Measurements from ENCODE around the gene KAT6B. TPM values are rescaled to one million over a fixed set of nuclear protein-coding genes. Genes with fewer than 3 reads are reported as not detected.

KAT6B gene
- total RNA-seq, 4 donors from 2014 or later = 29.1 to 159 (median 61.2) TPM

DNA sequence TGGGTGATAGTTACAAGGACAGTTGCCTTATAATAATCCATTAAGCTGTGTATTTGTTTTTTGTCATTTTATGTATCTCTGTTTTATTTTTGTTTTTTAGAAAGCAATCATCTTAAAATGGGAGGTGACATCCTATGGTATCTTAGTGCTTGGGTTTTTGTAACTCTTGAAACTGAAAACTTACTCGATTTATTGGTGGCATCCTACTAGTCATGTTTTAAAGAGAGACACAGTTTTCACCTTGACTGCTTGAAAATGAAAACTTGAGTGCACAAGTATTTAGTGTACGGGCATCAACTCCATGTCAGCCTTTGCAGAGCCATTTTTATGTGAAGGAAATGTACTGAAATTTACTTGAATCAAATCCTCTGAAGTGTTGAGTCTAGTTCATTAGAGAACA is 181.2 kb downstream of the KAT6B start:
- Histone ChIP-seq H3K4me3 (no peak overlapping the region), H3K9me3 (no peaks in the 10 kb centered on the region), H3K36me3 (no peaks in the 10 kb centered on the region), H3K27ac (no peak overlapping the region), H3K27me3 (no peaks in the 10 kb centered on the region), H3K4me1 (no peaks in the 10 kb centered on the region)
- intact Hi-C loops (cut with DNase I; ENCODE audit: low total_unique reads) = no loop called here
- TF ChIP-seq CTCF (IDR thresholded peaks at IDR 0.05) = no peak
- TF ChIP-seq POLR2A (IDR thresholded peaks at IDR 0.05) = no peak
- DNase-seq = no peak

DNA sequence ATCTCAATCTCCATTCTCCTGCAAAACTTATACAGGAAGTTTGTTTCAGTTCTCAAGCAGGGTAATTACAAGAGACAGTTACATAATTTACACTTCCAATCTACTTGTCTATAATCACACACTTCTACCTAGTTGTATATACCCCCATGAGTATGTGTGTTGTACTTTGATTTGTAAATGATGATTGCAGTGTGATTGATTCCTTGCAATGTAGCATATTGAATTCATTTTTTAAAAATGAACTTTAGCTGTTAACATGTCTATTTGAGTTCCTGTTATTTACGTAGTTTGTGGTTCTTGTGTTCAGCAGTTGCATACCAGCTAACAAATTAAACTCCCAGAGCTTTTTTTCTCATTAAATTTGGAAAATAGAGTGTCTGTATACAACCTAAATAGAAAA is 182.6 kb downstream of the KAT6B start:
- intact Hi-C loops (cut with DNase I; ENCODE audit: low total_unique reads) = no loop called here
- TF ChIP-seq POLR2A (IDR thresholded peaks at IDR 0.05) = no peak
- TF ChIP-seq CTCF (IDR thresholded peaks at IDR 0.05) = no peak
- DNase-seq = no peak
- no peak overlapping the region for H3K4me3 ChIP-seq
- peaks cover 0 to 4% of the 10 kb centered on the region in 2 donors for H3K4me1 ChIP-seq
- H3K27me3 ChIP-seq = no peaks in the 10 kb centered on the region
- H3K9me3 ChIP-seq = no peaks in the 10 kb centered on the region
- H3K27ac ChIP-seq = no peak overlapping the region
- H3K36me3 ChIP-seq = no peaks in the 10 kb centered on the region

DNA sequence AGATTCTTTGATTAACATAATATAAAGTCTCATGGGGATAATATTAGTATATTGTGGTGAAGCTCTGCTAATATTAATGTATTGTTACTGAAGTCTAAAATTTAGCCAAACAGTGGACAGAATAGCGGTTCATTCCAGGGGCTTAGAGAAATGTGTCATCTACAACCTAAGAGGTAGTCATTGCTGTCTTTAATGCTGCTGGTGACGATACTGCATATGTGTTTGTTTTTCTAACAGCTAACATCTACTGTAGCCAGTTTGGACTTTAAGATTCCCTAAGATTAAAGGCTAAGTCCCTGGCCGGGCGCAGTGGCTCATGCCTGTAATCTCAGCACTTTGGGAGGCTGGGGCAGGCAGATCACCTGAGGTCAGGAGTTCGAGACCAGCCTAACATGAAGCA is 183.0 kb downstream of the KAT6B start:
- H3K4me1 ChIP-seq = peaks cover 0 to 4% of the 10 kb centered on the region in 2 donors

DNA sequence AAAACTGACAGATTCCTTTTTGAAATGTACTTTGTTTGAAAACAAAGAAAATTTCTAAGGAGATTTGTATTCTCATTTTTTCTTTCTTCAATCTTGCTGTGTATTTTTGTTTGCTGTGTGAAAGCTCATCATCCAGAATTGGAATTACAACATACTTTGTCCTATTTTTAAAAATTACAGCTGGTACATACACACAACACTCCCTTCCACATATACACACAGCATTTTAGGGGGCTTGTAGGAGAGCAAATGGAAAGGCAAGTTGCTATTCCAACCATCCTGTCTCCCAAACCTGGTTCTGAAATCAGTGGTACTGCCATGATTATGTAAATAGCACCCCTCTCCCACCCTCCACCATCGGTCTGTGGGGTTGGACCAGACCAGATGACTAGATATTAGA is 184.0 kb downstream of the KAT6B start:
- TF ChIP-seq POLR2A (IDR thresholded peaks at IDR 0.05) (no peak), CTCF (IDR thresholded peaks at IDR 0.05) (no peak)
- Histone ChIP-seq H3K4me1 (peaks cover 0 to 4% of the 10 kb centered on the region in 2 donors), H3K27me3 (no peaks in the 10 kb centered on the region), H3K9me3 (no peaks in the 10 kb centered on the region), H3K27ac (no peak overlapping the region), H3K36me3 (no peaks in the 10 kb centered on the region), H3K4me3 (no peak overlapping the region)
- intact Hi-C loops (cut with DNase I; ENCODE audit: low total_unique reads) = no loop called here
- DNase-seq = no peak

More for the DNA sequence above, 183.0 kb downstream of the KAT6B start:
- intact Hi-C loops (cut with DNase I; ENCODE audit: low total_unique reads) = no loop called here
- Histone ChIP-seq H3K36me3 (no peaks in the 10 kb centered on the region), H3K4me3 (no peak overlapping the region), H3K27me3 (no peaks in the 10 kb centered on the region), H3K27ac (no peak overlapping the region), H3K9me3 (no peaks in the 10 kb centered on the region)
- DNase-seq = no peak
- TF ChIP-seq CTCF (IDR thresholded peaks at IDR 0.05) (no peak), POLR2A (IDR thresholded peaks at IDR 0.05) (no peak)

DNA sequence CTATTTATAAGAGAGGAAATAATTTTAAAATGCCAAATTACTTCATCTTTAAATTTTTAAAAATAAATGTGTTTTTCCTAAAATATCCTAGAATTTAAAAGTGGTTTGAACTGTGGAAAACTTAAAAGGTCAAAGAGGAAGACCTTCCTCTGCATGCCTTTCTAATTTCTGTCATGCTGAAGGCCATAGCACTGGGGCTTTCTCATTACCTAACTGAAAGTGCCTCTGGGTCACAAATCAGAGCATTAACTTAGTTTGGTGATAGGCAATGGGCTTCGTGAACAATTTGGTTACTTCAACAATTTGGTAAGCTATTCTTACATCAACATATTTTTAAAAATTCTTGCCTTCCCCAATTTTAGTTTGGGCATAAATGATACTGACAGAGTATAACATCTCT is 184.8 kb downstream of the KAT6B start:
- no peak for DNase-seq
- peaks cover 0 to 4% of the 10 kb centered on the region in 2 donors for H3K4me1 ChIP-seq
- no peak for TF ChIP-seq POLR2A (IDR thresholded peaks at IDR 0.05)
- no peak for TF ChIP-seq CTCF (IDR thresholded peaks at IDR 0.05)
- no peaks in the 10 kb centered on the region for H3K27me3 ChIP-seq
- no peaks in the 10 kb centered on the region for H3K36me3 ChIP-seq
- no peak overlapping the region for H3K27ac ChIP-seq
- H3K9me3 ChIP-seq = no peaks in the 10 kb centered on the region
- no peak overlapping the region for H3K4me3 ChIP-seq
- intact Hi-C loops (cut with DNase I; ENCODE audit: low total_unique reads) = no loop called here

Measured in uterus (tissue), 4 donors.